HL-60/S4 (cell line): ENCODE measurements around the gene ACTR6.
"Not testable (repeated sequence)": the region's sequence is repeated elsewhere in the genome, so short reads cannot be mapped to it uniquely, and the experiment has no call there.

ENCODE experiments used
- in situ Hi-C: fragments of 300-500 bp; cut with MboI; formaldehyde crosslinking; loops from 2 replicates; pipeline ENCODE4 v1.14.3; 2022; ENCODE audit warnings: low sequenced_read_pairs

The ACTR6 gene

DNA sequence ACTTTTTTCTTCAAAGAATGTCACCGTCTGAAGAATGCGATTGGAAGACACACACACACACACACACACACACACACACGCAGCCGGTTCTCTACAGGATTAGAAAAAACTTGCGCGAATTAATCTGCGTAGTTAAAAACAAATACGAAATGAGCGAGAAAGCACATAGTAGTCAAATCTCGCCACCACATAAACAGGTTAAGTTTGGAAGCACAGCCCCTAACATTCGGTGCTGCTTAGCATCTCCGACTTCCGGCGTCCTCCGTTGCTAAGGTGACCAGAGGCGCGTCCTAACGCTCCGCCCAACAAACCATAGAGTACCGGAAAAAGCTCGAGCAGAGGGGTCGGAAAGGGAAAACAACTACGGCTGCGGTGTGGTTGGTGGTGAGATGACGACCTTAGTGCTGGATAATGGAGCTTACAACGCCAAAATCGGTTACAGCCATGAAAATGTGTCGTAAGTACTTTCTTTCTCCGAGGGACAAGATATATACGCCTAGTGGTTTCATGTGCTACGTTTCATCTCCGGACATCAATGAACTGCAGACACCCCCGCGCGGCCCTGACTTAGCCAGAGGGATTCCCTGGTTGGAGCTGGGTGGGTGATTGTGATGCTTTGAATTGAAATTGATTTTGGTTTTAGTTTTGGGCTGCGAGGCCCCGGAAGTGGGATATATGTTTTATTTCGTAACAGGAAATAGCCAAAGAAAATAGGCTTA is at the start of gene ACTR6:
Gene ACTR6 (plus strand): TSS at position 353 of the 719 bp plus-strand sequence. CDS start 37 bp downstream, at position 390.
- in situ Hi-C loops = no loop called here

DNA sequence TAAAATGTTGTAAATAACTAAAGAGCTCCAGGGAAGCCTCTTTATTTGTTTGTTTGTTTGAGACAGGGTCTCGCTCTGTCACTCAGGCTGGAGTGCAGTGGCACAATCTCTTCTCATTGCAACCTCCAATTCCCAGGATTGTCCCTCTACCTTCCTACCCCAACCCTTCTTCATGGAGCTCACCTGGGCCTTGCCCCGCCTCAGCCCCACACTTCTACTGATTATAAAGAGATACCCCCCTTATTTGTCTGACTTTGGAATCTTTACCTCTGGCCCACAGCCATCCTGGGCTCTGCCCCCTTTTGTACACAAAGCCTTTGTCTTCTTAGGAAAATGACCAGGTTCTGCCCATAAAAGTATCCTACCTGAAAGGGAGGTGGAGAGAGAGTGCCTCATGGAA is 48.8 kb upstream of the ACTR6 start:
- in situ Hi-C loops = no loop called here

DNA sequence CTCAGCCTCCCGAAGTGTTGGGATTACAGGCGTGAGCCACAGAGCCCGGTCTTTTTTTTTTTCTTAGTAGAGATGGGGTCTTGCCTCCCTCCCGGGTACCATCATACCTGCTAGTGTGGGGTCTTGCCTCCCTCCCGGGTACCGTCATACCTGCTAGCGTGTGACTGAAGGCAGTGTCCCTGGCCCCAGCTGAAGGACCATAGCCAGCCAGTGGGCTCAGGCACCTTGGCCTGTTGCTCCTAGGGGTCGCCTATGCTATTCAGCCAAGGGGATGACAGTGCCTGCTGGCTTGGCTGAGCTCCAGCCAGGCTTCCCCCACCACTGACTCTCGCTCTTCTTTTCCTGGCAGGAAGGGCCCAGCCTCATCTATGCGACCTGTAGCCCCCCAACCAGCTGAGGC is 47.5 kb upstream of the ACTR6 start:
- in situ Hi-C loops = no loop called here

DNA sequence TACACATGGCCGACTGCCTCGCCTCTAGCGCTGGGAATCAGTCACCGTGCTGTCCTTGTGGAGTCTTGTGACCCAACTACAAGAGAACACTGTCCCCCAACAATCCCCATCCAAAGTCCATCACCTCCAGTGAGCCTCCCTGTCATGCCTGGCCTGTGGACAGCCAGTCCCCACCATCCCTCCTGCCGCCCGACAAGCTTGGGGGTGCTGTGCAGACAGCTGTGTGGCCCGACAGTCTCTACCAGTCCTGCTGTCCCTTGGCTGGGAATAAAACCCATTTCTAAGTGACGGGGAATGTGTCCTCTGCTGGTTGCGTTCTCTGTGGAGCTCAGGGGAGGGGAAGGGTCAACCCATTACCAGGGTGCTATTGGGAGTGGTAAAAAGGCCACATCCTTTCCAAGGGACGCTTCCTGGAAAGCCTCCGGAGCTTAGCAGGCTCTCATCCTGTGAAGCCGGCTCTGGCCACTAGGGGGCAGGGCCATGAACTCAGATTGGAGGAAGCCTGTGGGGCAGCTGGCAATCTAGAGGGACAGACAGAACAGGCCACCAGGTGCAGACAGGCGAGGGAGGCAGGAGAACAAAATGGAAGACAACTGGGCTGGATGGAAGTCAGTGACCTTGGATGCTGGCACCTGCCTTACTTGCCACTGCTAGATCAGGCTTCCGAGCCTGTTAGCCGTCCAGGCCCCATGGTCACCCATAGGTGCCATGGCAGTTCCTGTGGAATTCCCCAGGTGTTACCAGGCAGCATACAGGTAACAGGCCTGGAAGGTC is 46.0 kb upstream of the ACTR6 start:
- in situ Hi-C loops = no loop called here

DNA sequence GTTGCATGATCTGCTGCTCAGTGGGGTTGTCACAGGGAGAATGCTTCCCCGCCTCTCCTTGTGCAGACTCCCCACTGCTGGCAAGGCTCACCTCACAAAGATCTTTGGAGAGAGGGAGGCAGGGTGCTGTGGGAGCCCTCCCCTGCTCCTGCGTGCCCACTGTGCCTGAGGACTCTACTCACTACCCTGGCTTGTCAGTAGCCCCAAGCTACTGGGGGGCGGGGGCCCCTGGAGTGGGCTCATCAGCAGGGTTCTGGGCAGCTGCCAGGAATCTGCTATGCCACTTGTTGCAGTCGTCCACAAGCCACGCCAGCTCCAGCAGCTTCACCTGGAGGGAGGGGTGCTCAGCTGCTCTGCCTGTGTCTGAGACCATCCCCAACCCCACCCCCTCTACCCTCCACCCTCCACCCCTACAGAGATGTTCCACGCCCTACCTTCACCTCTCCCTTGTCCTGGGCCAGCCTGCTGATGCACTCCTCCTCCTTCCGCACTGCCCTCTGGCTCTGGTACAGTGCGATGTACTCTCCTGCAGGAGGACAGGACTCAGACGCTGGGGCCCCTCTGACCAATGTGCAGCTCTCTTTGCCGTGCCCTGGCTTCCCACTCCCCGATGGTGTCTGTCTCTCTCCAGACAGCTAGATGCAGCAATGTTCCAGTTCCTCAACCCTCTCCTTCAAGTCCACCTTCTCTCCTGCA is 43.7 kb upstream of the ACTR6 start:
- in situ Hi-C loops = no loop called here

DNA sequence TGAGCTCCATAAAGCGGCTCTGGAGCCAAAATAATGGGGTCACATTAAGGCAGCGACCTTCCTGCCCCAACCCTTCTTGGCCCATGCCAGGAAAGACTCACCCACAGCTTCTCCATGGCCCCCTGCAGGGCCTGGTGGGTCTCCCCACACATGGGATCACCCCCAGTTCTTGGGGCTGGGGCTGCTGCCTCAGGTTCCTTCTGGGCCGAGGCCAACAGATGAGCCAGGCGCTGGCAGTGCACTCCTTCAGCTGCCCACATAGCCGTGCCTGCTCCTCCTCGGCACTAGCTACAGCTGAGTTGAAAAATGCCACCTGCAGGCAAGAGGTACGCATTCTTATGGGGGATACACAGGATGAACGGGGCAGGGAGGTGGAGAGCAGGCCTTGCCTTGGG is 43.2 kb upstream of the ACTR6 start:
- in situ Hi-C loops = no loop called here

DNA sequence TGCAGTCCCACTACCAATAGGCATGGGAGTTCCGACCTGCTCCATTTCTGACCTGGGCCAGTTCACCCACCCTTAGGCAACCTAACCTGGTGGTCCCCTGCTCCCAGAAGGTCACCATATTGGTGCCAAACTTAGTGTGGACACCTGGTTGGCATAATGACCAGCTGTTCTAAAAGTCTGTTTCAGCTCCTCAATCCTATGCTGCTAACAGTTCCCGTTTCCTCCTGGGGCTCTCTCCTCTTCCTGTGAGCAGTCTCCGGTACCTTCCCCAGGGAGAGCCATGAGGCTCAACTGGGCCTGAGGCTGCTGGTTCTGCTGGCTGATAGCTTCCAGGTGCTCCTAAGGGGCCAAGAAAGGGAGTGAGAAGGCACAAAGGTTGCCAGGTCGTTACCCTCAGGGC is 42.1 kb upstream of the ACTR6 start:
- in situ Hi-C loops = no loop called here

DNA sequence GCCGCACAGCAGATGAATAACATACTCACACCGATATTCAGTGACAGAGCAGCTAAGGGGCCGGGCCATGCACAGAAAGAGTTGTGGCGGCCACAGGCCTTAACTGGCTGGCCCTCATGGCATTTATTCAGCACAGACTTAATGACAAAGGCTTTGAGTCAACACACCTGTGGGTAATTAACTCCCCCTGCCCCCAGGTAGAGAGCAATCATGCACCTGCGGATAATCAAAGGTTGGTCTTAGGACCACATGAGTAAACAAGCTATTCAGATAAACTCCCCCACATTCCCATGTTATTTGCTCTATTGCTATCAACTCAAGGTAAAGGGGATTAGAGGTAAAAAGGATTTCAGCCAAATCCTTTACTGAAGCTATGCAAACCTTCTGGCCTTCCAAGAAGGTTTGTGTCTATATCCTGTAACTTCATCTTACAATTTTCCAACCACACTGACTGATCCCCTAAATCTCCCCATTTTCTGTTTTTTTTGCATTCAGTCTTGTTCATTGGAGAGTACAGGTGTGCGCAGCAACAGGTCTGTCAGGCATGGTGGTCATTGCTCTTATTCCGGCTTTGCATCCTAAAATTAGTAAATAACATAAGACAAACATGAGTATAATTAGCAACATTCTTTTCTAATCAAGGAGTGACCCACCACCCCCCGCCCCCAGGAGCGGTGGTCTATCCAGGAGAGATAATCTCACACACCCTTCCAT is 41.1 kb upstream of the ACTR6 start:
- in situ Hi-C loops = no loop called here

DNA sequence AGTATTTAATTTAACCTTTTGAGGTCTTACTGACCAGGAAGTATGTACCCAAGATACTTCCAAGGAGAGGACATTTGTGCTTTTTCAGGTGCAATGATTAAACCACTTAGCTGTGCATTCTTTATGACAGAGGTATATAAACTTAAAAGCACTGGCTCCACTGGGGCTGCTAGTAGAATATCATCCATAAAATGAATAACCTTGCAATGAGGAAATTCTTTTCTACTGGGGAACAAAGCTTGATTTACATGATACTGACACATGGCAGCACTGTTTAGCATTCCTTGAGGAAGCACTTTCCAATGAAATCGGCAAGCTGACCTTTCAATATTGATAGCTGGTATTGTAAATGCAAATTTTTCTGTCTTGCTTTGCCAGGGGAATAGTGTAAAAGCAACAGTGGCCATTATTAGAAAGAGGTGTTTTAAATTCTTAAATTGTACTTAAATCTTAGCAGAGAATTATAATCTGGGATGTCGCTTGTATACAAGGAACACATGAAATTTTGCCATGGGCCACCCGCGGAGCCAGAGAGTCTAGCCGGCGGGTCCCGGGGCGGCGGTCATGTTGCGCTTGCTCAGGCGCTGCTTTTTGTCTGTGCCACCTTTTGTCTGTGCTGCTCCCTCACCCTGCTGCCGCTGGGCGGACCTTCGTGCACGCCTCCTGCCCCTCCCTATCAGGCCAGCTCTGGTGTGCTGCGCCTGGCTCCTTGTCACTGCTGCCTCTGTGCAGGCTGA is 37.0 kb upstream of the ACTR6 start:
- in situ Hi-C loops = no loop called here

DNA sequence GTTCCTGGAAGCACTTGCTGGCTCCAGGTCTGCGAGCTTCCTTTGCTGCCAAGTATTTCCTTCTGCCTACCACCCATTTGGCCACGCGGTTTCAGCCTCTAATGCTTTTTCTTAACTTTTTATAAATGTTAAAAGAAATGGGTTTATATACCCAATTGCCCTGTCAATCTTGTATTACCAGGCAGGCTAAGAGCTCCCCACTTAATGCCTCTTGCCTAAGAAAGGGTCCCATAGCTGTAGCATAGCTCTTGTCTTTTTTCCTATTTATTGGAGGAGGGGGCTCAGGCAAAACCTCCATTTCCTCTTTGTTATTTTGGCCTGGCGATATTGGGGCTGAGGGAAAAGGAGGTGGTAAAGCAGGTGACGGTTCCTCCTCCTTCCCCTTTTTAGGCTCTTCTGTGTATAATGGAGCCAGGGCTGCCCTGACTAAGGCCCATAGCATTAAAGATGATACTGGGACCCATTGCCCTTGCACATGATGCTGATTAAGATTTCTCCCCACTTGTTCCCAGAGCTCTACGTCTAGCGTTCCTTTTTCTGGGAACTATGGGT is 36.4 kb upstream of the ACTR6 start:
- in situ Hi-C loops = no loop called here

DNA sequence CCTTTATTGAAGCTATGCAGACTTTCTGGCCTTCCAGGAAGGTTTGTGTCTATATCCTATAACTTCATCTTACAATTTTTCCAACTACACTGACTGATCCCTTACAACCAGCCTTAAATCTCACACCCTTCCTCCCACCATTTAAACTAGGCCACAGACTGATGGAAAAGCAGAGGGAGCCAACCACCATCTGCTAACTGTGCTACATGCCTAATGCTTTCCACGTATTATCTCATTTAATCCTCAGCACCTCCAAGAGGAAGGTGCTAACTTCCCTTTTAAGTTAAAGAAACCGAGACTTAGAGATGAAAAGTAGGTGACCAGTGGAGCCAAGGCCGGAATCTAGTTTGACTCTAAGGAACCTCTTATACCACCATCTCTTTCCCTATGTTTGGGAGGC is 35.3 kb upstream of the ACTR6 start:
- in situ Hi-C loops = no loop called here

DNA sequence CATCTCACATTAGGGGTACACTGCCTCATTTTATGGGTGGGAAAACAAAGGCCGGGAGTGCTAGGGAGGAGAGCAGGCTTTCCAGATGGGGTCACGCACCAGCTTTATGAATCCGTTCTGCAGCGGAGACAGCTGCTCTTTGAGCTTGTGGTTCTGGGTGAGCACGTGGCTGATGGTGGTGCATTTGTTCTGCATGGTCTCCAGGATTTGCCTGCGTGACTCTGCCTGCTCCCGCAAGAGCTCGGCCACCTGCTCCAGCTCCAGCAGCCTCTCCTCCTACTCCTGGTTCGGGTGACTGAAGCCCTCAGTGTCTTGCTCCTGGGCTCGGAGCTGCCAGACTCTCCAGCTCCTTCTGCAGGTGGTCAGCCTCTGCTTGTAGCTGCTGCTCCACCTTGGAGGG is 34.4 kb upstream of the ACTR6 start:
- in situ Hi-C loops = no loop called here

DNA sequence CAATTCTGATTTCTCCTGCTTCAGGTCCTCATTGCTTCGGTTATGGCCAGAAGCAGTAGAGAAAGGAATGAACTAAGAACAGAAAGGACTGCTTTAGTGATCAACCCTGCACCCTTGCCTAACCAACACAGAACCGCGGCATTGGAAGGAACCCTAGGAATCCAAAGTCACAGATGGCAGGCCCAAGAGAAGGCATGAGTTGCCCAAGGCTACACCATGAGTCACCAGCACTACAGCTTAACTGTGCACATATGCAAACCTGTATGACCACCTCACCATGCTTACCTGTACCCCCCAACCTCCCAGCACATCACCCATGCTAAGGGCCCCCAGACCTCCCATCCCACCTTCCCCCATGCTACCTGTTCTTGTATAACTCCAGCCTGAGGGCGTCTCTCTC is 32.1 kb upstream of the ACTR6 start:
- in situ Hi-C loops = no loop called here

DNA sequence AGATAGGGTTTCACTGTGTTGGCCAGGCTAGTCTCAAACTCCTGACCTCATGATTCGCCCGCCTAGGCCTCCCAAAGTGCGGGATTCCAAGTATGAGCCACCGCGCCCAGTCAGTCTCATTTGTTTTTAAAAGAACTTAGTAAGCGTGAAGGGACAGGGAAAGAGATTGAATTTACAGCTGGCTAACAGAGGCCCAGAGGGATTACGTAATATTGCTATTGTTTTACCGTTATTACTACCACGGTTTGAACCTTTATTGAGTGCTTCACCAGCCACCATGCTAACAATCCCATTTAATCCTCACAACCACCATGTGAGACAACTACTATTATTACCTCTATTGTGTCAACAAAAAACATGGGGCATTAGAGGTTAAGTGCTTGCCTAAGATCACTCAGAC is 31.3 kb upstream of the ACTR6 start:
- in situ Hi-C loops = no loop called here

DNA sequence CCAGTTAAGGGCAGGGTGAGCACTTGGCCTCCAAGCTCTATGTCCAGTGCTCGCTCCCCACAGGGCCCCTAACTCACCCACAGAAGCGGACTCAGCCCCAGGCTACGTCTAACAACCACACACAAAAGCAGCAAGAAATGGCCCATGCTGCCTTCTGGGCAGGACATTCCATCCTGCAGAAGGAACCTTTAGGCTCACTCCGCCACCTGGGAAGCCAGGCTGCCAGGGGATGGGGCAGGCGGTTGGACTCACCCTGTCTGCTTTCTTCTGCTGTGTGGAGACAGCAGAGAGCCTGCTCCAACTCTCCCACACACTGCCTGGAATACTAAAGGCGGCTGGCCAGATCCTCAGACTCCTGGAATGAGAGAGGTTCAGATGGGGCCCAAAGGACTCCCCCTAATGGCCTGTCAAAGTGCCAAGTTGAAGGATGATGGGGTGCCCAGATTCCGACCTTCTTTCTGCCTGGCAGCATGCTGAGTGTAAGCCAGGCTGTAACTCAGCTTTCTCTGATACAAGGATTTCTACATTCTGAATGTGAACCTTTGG is 30.2 kb upstream of the ACTR6 start:
- in situ Hi-C loops = no loop called here

DNA sequence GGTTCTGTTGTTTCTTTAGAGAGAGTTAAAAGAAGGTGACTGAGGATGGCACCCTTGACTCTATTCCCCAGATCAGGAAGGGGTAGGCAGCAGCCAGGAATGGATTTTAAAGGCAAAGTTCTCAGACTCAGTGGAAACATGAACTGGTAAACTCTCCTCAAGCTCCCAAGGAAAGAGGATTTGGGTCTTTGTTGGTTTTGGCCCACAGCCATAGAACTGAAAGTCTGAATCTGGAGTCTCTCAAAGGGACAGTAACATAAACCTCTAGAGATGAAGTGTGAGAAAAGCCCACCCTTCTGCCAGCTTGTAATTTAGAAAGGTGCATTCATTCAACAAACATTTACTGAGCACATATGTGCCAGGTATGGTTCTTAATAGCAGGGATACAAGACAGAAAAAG is 29.4 kb upstream of the ACTR6 start:
- in situ Hi-C loops = no loop called here

DNA sequence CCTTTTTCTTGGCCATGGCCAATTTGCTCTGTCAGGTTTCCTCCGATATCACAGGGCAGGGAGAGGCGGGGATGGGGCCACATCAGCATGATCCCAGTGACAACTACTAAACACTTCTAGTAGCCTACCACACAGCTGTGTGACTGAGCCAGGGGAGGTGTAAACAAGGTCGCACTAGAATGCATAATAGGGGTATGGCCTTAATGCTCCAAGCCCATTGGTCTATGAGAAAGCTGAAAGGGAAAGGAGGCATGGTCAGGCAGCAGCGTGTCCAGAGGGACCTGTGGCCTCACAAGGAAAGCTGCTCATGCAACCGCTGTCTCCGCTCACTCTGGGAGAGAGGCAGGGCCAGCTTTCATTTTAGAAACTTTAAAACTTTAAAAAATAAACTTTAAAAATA is 27.5 kb upstream of the ACTR6 start:
- in situ Hi-C loops = no loop called here

DNA sequence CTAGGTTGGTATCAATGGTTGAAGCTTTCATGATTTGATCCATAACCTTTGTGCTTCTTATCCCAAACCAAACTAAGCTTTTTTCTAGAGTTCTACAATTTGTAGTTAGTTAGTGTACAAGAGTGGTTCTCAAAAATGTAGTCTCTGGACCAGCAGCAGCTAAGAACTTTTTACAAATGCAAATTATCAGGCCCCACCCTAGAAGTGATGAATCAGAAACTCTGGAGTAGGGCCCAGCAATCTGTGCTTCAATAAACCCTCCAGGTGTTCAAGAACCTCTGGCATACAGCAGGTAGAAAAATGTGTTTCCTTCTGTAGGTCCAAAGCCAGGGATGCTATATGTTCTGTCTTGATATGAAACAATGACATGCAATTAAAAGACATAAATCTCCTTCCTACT is 26.1 kb upstream of the ACTR6 start:
- in situ Hi-C loops = no loop called here

DNA sequence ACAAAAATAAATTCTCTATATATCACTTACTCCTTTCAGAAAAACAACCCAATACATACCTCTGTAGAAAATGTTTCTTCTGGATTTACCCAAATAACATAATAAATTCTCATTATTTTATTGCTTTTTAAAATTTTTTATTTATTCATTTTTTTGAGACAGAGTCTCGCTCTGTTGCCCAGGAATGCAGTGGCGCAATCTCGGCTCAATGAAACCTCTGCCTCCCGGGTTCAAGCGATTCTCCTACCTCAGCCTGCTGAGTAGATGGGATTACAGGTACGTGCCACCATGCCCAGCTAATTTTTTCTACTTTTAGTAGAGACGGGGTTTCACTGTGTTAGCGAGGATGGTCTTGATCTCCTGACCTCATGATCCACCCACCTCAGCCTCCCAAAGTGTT is 24.1 kb upstream of the ACTR6 start:
- in situ Hi-C loops = not testable (repeated sequence)

DNA sequence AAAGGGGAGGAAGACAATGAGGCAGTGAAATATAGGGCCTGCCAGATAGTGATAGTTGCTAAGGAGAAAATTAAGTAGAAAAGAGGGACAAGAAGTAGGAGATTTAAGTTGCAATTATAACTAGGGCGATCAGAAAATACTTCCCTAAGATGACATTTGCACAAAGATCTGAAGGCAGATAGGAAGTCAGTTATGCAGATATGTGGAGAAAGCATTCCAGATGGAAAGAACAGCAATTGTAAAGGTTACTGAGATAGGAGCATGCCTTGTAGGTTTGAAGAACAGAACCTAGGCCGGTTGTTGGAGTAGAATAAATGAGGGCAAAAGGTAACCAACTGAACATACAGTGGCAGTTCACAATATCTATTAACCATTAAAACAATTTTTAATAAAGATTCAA is 21.4 kb upstream of the ACTR6 start:
- in situ Hi-C loops = no loop called here
